NCI-H1105 (cell line): ENCODE results near the gene RPS6KB1.
"Not testable (repeated sequence)": the region's sequence is repeated elsewhere in the genome, so short reads cannot be mapped to it uniquely, and the experiment has no call there.

Experiments used
- DNase-seq: peaks from one replicate; lab custom pipeline; 2025; lab: John Stamatoyannopoulos, UW

Gene RPS6KB1

GRCh38 chr17:59946433-59946832 lies 53.5 kb downstream of the RPS6KB1 start:
- not testable (repeated sequence) for DNase-seq

- DNase-seq, result not testable (repeated sequence)
Observed at GRCh38 chr17:59947310-59947709, 54.4 kb downstream of the RPS6KB1 start.

GRCh38 chr17:59950049-59950448 lies 57.1 kb downstream of the RPS6KB1 start:
- DNase-seq, result no peak

- no peak for DNase-seq
Observed at GRCh38 chr17:59954856-59955255, 61.9 kb downstream of the RPS6KB1 start.

GRCh38 chr17:59959574-59959973 lies 66.7 kb downstream of the RPS6KB1 start:
- DNase-seq, result not testable (repeated sequence)

GRCh38 chr17:59962739-59963318 lies 69.9 kb downstream of the RPS6KB1 start:
- DNase-seq, result no peak

- DNase-seq, result peak; percentile 9
Observed at GRCh38 chr17:59963738-59964481, 71.0 kb downstream of the RPS6KB1 start.

- DNase-seq, result peak; percentile 81
Observed at GRCh38 chr17:59964482-59965328, 71.8 kb downstream of the RPS6KB1 start, which contains the start of gene RNFT1. RNFT1 (minus strand) TSS chr17:59964740; CDS start chr17:59964663, 77 bp downstream.

GRCh38 chr17:59971771-59972170 lies 78.8 kb downstream of the RPS6KB1 start:
- not testable (repeated sequence) for DNase-seq

GRCh38 chr17:59972778-59973177 lies 79.9 kb downstream of the RPS6KB1 start:
- DNase-seq, result no peak

- DNase-seq, result not testable (repeated sequence)
Observed at GRCh38 chr17:59973483-59973882, 80.6 kb downstream of the RPS6KB1 start.

GRCh38 chr17:59975166-59975565 lies 82.2 kb downstream of the RPS6KB1 start:
- not testable (repeated sequence) for DNase-seq

- DNase-seq, result not testable (repeated sequence)
Observed at GRCh38 chr17:59996608-59997007, 103.7 kb downstream of the RPS6KB1 start.
